HG02973 (cell line): ENCODE measurements around the gene SLC30A7.
"Not testable (repeated sequence)": the region's sequence is repeated elsewhere in the genome, so short reads cannot be mapped to it uniquely, and the experiment has no call there.

Experiments
- ATAC-seq: cut with Tn5 transposase; IDR thresholded peaks from one replicate; pipeline ENCODE4 v1.9.1; 2021; ENCODE audit warnings: moderate library complexity; ENCODE audit not compliant: unreplicated experiment

The SLC30A7 gene, protein sequence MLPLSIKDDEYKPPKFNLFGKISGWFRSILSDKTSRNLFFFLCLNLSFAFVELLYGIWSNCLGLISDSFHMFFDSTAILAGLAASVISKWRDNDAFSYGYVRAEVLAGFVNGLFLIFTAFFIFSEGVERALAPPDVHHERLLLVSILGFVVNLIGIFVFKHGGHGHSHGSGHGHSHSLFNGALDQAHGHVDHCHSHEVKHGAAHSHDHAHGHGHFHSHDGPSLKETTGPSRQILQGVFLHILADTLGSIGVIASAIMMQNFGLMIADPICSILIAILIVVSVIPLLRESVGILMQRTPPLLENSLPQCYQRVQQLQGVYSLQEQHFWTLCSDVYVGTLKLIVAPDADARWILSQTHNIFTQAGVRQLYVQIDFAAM

DNA sequence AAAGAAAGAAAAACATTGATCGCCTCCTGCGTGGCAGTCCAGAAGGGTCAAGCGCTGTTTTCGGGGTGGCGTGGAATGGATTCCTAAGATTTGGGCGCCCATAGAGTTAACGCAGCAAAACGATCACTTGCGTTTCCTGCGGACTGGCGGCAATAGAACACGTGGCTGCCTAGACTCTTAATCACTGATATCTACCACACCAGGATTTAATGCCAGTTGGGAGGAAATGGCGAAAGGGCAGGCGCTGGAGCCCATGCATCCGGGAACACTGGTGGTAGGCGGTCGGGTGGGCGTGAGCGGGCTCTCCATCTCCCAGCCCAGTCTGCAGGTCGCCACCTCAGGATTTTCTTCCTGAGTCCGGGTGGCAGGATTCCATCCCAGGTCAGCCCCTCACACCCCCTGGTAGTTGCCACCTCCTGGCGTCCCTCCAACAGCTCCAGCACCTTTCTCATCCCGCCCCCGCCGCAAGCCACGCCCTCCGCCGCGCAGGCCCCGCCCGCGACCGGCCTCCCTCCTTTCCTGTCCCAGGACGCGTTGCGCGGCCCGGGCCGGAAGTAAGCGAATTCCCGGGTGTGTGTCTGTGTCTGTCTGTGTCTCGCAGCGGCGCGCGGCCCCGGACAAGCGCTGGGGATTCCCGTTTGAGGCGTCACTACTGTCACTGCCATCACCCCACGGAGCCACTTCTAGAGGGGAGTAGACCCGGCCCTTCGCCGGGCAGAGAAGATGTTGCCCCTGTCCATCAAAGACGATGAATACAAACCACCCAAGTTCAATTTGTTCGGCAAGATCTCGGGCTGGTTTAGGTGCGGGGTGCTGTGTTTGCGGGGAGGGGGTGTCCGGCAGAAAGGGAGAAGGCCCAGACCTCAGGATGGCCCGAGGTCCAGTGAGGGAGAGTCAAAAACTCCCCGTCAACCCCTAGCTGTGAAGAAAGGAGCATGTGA is at the start of gene SLC30A7:
SLC30A7 (plus strand) TSS at position 551 of the 941 bp plus-strand sequence; CDS start at position 724, 173 bp downstream.
- ATAC-seq: peak; percentile 71

- no peak for ATAC-seq
These were observed 48.4 kb upstream of the SLC30A7 start for GRCh38 chr1:100847361-100848082.

GRCh38 chr1:100851726-100852125 is 44.2 kb upstream of the SLC30A7 start:
- no peak for ATAC-seq

- ATAC-seq: no peak
These were observed 42.9 kb upstream of the SLC30A7 start for GRCh38 chr1:100852976-100853375.

DNA sequence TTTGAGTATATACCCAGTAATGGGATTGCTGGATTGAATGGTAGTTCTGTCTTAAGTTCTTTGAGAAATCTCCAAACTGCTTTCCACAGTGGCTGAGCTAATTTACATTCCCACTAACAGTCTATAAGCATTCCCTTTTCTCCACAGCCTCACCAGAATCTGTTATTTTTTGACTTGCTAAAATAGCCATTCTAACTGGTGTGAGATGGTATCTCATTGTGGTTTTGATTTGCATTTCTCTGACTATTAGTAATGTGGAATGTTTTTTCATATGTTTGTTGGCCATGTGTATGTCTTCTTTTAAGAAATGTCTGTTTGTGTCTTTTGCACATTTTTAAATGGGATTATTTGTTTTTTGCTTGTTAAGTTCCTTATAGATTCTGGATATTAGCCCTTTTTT is 40.8 kb upstream of the SLC30A7 start:
- not testable (repeated sequence) for ATAC-seq

DNA sequence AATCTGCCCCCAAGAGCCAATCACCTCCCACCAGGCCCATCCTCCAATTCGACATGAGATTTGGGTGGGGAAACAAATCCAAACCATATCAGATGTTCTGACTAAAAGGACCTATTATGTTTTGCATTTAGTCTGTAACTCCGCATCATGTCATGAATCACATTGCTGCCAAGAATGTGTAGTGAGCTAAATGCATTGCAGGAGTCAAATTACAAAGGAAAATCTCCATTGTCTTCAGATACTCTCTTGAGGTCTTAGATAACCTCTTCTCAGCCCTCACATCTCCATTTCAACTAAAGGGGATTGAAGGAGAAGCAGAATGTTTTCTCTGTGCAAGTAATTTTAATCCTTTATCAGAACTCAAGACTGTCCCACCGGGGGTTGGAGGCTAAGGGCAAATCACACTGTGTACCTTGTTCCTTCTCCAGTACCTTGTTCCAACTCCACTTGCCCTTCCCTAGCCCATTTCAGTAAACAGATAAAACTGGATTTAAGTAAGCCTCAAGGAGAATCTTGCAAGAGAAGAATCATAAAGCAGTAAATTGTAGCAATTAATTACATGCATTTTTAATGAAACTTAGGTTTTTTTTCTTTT is 35.4 kb upstream of the SLC30A7 start:
- ATAC-seq: no peak

GRCh38 chr1:100861379-100861778 is 34.5 kb upstream of the SLC30A7 start:
- no peak for ATAC-seq

DNA sequence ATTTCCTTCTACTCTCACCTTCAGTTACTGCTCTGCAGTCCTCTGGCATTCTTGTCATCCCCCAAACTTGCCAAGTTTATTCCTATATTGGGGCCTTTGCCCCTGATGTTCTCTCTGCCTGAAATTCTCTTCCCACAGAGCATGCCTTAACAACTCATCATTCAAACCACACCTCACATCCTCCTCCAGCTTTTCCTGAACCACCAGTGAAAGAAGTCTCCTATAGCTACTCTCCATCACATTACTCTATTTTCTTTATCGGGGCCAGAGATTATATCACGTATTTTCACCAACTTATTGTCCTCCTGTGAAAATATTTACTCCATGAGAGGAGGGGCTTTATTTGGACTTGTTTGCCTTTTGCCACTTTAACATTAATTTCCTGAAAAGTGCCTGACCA is 33.3 kb upstream of the SLC30A7 start:
- ATAC-seq: no peak

DNA sequence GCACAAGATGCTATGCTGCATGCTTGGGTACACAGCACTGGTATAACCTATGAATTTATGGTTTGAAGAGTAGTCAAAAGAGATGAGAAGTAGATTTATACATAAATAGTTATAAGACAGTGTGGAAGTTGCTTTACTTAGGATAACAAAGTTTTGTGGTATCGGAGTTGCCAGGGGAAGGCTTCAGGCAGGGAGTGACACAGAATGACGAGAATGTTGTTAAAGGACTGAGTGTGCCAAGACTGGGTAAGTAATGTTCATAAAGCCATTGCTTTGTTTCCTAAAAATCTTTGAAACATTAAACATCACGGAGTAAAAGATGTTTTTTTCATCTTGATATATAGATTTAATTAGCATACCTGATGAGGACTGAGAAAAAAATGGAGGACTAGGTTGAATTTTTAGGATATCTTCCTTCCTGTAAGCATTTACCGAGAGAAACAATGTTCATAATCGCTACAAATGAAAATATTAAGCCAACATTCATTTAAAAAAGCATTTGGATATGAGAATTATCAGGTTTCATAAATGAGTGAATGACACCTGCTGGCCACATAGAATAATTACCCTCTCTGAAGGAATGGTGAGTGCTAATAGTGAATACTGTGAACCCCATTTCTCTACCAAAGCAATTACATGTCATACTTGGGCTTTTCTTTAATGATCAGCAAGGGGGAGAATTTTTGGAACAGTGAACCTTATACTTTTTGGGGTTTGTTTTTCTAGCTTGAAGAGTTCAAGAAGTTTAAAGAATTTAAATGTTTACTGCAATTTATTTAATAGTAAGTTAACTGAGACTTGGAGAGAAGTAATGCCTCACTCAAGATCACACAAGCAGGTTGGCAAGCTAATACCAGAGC is 29.6 kb upstream of the SLC30A7 start:
- peak; percentile 61 for ATAC-seq

DNA sequence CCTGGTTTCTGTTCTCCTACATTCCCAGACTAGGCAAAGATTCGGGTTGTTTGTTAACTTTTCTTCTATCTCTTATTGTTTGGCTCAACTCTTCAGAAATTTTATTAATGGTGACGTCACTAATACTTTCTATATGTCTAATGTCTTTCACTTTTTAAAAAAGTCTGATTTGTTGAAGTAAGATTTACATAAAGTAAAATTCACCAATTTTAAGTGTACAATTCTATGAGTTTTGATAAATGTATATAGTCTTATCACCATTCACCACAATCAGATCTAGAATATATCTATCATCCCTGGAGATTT is 29.0 kb upstream of the SLC30A7 start:
- ATAC-seq: no peak

DNA sequence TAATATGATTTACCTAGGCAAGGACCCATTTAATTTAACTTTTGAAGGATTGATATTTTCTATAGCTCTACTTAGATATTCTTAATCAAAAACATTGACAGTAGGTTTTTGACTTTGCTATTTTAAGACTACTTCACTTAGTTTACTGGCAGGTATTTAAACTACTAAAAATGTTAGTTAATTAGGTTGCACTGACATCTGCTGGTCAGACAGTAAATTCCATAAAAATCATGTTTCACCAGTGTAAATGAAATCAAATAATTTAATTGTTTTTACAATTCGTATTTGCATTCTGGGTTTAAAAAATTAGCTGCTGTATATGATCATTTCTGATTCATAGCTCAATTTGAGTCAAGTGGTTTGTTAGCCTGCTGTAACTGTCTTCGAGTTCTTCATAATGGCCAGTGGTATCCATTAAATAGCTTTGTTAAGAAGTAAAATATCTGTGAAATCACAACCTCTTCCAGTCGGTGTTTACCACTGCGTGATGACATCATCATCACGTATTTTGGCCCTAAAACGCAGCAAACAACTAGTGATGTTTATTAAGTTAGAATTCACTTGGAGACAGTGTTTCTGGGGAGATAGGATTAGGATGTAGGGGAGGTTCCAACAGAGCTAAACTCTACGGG is 27.4 kb upstream of the SLC30A7 start:
- ATAC-seq: no peak

DNA sequence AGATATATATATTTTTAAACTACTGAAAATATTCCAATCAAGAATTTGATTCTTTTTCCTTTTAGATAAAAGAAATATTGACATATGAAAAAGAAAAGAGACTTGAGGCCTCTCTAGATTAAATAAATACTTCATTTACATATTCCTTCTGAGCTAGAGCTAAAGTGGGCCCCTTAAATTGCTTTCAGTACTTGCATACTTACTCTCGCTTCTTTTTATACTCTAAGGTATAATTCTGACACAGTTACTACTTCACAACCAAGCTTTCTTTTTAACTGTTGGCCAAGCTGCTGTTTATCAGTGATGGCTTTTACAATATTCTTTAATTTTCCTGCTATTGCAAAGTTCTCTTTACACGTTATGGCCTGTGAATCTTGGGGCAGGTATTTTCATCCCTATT is 25.9 kb upstream of the SLC30A7 start:
- no peak for ATAC-seq

DNA sequence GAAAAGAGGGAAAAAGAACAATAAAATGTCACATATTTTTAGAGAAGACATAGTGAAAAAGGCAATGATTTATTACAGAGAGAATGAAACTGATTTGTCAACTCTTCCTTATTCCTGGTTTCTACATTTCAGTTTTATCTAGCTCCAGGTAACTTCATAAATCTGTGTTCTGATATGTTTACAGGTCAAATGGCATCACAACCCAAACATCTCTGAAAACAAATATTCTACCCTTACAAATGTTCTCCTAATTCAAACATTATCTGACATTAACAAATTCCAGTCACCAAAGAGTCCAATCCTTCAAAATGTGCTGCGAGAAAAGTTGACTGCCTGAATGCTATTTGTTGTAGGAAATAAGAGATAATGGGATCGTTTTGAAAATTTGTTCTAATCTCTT is 21.5 kb upstream of the SLC30A7 start:
- no peak for ATAC-seq

DNA sequence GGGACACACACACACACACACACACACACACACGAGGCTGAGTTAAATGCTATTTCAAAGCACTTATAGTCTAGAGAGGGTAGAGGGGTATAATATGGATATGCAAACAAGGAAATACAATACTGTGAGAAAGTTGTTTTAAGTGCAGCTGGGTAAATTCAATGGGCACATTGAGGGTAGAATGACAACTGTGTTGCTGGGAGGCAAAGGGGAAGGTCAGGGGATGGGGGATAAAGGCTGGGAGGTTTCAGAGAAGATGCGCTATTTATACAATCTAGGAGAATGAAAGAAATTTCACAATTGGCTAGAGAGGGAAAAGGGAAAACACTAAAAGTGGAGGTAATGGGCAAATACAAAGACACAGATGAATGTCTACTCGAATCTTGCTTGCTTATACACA is 20.7 kb upstream of the SLC30A7 start:
- no peak for ATAC-seq

GRCh38 chr1:100876291-100876690 is 19.6 kb upstream of the SLC30A7 start:
- ATAC-seq: no peak

DNA sequence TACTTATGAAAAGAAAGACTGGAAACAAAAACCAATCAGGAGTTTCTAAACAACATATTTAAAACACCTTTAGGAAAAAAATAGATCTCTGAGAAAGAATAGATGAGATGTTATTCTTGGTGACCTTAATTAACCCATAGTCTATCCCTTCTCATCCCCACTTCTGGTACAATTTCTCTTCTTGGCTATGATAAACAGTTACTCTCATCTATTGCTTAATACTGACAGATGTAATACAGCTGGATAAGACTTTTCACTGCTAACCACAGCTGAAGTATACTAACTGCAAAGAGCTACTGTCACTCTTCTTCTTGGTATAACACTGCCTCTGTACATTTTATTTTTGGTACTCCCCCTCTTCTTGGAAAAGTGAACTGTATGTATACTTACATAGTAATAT is 16.5 kb upstream of the SLC30A7 start:
- ATAC-seq: no peak

GRCh38 chr1:100881687-100882086 is 14.2 kb upstream of the SLC30A7 start:
- no peak for ATAC-seq

GRCh38 chr1:100882698-100883097 is 13.2 kb upstream of the SLC30A7 start:
- ATAC-seq: no peak

- no peak for ATAC-seq
These were observed 11.9 kb upstream of the SLC30A7 start for GRCh38 chr1:100883963-100884362.

DNA sequence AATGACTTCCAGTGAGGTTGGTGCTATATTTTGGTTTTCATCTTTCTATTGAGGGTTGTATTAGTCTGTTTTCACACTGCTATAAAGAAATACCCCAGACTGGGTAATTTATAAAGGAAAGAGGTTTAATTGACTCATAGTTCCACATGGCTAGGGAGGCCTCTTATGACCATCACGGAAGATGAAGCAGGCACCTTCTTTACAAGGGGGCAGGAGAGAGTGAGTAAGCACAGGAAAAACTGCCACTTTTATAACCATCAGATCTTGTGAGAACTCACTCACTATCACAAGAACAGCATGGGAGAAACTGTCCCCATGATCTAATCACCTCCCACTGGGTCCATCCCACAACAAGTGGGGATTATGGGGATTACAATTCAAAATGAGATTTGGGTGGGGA is 6.9 kb upstream of the SLC30A7 start:
- ATAC-seq: not testable (repeated sequence)
